ENCODE results near the gene NEK9. TPM values are rescaled to one million over a fixed set of nuclear protein-coding genes. Genes with fewer than 3 reads are reported as not detected.

The NEK9 gene
- total RNA-seq, 1 donor from 2014 or later: 113 TPM

DNA sequence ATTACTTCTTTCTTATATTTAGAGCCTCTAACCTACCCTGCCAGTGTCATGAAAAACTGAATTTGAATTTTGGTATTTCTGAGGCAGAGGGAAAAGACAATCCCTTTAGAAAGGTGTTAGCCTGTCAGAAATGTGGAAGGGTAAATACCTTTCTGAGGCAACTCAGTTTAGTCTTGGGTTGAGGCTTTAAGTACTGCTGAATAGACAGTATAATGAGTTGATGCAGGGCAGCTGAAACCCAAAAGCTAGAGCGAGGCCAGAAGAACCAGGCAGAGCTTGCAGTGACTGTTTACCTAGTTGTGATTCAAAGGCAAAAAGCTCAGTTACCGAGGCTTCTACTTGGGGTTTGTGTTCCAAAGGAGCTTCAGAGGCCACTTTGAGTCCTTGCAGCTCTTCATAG is 38.7 kb downstream of the NEK9 start:
- no peaks in the 10 kb centered on the region for H3K9me3 Mint-ChIP-seq
- H3K27ac Mint-ChIP-seq (ENCODE audit: unreplicated experiment): no peak overlapping the region
- no peaks in the 10 kb centered on the region for H3K36me3 Mint-ChIP-seq (ENCODE audit: low read depth)
- TF ChIP-seq, protein P1, sequence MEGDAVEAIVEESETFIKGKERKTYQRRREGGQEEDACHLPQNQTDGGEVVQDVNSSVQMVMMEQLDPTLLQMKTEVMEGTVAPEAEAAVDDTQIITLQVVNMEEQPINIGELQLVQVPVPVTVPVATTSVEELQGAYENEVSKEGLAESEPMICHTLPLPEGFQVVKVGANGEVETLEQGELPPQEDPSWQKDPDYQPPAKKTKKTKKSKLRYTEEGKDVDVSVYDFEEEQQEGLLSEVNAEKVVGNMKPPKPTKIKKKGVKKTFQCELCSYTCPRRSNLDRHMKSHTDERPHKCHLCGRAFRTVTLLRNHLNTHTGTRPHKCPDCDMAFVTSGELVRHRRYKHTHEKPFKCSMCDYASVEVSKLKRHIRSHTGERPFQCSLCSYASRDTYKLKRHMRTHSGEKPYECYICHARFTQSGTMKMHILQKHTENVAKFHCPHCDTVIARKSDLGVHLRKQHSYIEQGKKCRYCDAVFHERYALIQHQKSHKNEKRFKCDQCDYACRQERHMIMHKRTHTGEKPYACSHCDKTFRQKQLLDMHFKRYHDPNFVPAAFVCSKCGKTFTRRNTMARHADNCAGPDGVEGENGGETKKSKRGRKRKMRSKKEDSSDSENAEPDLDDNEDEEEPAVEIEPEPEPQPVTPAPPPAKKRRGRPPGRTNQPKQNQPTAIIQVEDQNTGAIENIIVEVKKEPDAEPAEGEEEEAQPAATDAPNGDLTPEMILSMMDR (conservative IDR thresholded peaks at IDR 0.05): no peak
- H3K4me3 Mint-ChIP-seq: no peak overlapping the region
- H3K27me3 Mint-ChIP-seq (ENCODE audit: low read depth): no peaks in the 10 kb centered on the region
- no peak for DNase-seq (ENCODE audit: low read depth, low spot score)
- H3K4me1 Mint-ChIP-seq: no peaks in the 10 kb centered on the region

DNA sequence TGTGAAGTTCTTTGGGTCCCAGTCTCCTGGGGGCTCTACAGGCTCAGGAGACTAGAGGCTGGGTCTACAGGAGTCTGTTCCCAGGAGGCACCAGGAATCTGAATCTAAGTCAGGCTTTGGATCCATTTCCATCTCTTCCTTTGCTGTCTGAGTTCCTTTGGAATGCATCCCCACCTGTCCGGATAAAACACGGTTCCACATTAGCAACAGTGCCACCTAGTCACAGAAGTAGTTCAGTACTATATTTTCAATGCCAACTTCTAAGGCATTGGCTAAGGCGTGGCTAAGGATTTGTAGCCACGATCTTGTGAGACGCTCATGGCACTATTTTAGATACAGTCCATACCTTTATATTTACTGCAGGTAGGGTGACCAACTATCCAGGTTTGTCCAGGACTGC is 42.3 kb downstream of the NEK9 start:
- TF ChIP-seq, protein P1 (conservative IDR thresholded peaks at IDR 0.05): no peak
- no peaks in the 10 kb centered on the region for H3K36me3 Mint-ChIP-seq (ENCODE audit: low read depth)
- no peaks in the 10 kb centered on the region for H3K9me3 Mint-ChIP-seq
- no peaks in the 10 kb centered on the region for H3K27me3 Mint-ChIP-seq (ENCODE audit: low read depth)
- no peak for DNase-seq (ENCODE audit: low read depth, low spot score)
- H3K4me1 Mint-ChIP-seq: no peaks in the 10 kb centered on the region
- no peak overlapping the region for H3K27ac Mint-ChIP-seq (ENCODE audit: unreplicated experiment)
- H3K4me3 Mint-ChIP-seq: no peak overlapping the region

GRCh38 chr14:75083271-75083670 is 43.6 kb downstream of the NEK9 start:
- Mint-ChIP-seq H3K4me3 (no peak overlapping the region), H3K36me3 (ENCODE audit: low read depth) (no peaks in the 10 kb centered on the region), H3K4me1 (no peaks in the 10 kb centered on the region), H3K27ac (ENCODE audit: unreplicated experiment) (no peak overlapping the region), H3K9me3 (no peaks in the 10 kb centered on the region), H3K27me3 (ENCODE audit: low read depth) (no peaks in the 10 kb centered on the region)
- TF ChIP-seq, protein P1 (conservative IDR thresholded peaks at IDR 0.05): no peak
- DNase-seq (ENCODE audit: low read depth, low spot score): no peak

GRCh38 chr14:75081660-75082229 is 45.1 kb downstream of the NEK9 start:
- DNase-seq (ENCODE audit: low read depth, low spot score): no peak
- Mint-ChIP-seq H3K27ac (ENCODE audit: unreplicated experiment) (no peak overlapping the region), H3K27me3 (ENCODE audit: low read depth) (no peaks in the 10 kb centered on the region), H3K9me3 (no peaks in the 10 kb centered on the region), H3K4me3 (no peak overlapping the region), H3K36me3 (ENCODE audit: low read depth) (no peaks in the 10 kb centered on the region), H3K4me1 (no peaks in the 10 kb centered on the region)
- TF ChIP-seq, protein P1 (conservative IDR thresholded peaks at IDR 0.05): no peak

DNA sequence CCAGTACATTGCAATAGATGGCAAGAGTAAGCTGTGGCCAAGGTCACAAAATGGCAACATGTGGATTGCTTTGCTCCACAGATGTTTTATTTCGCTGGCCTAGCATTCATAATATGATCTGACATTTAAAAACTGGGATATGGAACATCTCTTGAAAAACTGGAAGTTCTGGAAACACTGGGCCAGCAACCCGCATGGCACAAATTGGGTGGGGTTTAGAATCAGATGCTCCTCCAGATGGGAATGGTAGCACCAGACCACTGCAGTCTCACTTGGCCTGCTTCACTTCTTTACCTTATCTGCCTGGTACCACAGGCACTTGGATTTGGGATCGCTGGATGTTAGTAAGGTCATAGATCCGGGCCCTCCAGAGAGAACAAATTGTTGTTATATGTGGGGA is 47.3 kb downstream of the NEK9 start:
- no peak overlapping the region for H3K4me3 Mint-ChIP-seq
- no peak for DNase-seq (ENCODE audit: low read depth, low spot score)
- H3K27ac Mint-ChIP-seq (ENCODE audit: unreplicated experiment): no peak overlapping the region
- no peaks in the 10 kb centered on the region for H3K27me3 Mint-ChIP-seq (ENCODE audit: low read depth)
- TF ChIP-seq, protein P1 (conservative IDR thresholded peaks at IDR 0.05): no peak
- no peaks in the 10 kb centered on the region for H3K9me3 Mint-ChIP-seq
- no peaks in the 10 kb centered on the region for H3K36me3 Mint-ChIP-seq (ENCODE audit: low read depth)
- no peaks in the 10 kb centered on the region for H3K4me1 Mint-ChIP-seq

All from neural crest cell (in vitro differentiated cells).